ENCODE data around the gene COASY. TPM values are rescaled to one million over a fixed set of nuclear protein-coding genes. Genes with fewer than 3 reads are reported as not detected.
A peak's percentile ranks its signal among the peaks of the same experiment; 100 is the strongest.

Gene COASY
- total RNA-seq, result 10 to 100 TPM; 32.5 to 68.6 (median 66.5) TPM
- polyA plus RNA-seq, result 100 to 1,000 TPM in 1 of 3 donors, 10 to 100 TPM in 2; 50.0 to 104 (median 80.6) TPM
- long read RNA-seq, donor 1, partial matches to known transcripts, result 0 of 6 reads
- long read RNA-seq, donor 1, other reads (novel, unspliced or antisense), result 0 of 6 reads
- long read RNA-seq, donor 2, transcript COASY-201 (9 exons, 2,458 nt), result major isoform, 5 of 8 reads
- long read RNA-seq, donor 2, partial matches to known transcripts, result 0 of 8 reads
- long read RNA-seq, donor 2, other reads (novel, unspliced or antisense), result 0 of 8 reads

GRCh38 chr17:42561897-42562387, at the start of gene COASY:
Gene COASY, plus strand, starts transcription at chr17:42562148. Its CDS starts 475 bp downstream, at chr17:42562623.
- no peaks in the 10 kb centered on the region for H3K27me3 ChIP-seq (replicated peaks in 1 of 7)
- H3K4me3 ChIP-seq, result peak within 1 kb of the TSS; percentile 83 to 99 (median 90)
- intact Hi-C loops (cut with DNase I; ENCODE audit: low total_unique reads), result no loop called here
- no peaks in the 10 kb centered on the region for H3K9me3 ChIP-seq
- peak in 2 of 11 experiments; percentile 39 for TF ChIP-seq CTCF (IDR thresholded peaks at IDR 0.05 in 8 of 11, conservative IDR thresholded peaks at IDR 0.05 in 3 of 11)
- no peak for TF ChIP-seq POLR2A (IDR thresholded peaks at IDR 0.05)
- TF ChIP-seq POLR2AphosphoS5 (IDR thresholded peaks at IDR 0.05), result peak; percentile 86 to 96 (median 92)
- peaks cover 0 to 34% (median 20%) of the 10 kb centered on the region in 6 donors for H3K36me3 ChIP-seq
- peaks cover 29 to 69% (median 44%) of the 10 kb centered on the region in 6 donors for H3K4me1 ChIP-seq
- peak within 1 kb of the TSS; percentile 9 to 98 (median 86) for H3K27ac ChIP-seq
- DNase-seq, result peak; percentile 95
- WGBS, 5 donors, result 0 to 2% (median 1%) methylated on average over 24 to 26 of the region's 26 CpGs

GRCh38 chr17:42512246-42512645, 49.7 kb upstream of the COASY start:
- no peak overlapping the region for H3K4me3 ChIP-seq
- peak overlapping the region in 7 of 8 donors; percentile 34 to 60 (median 44) for H3K27ac ChIP-seq
- H3K4me1 ChIP-seq, result peaks cover 2 to 43% (median 23%) of the 10 kb centered on the region in 6 donors
- intact Hi-C loops (cut with DNase I; ENCODE audit: low total_unique reads), result loop anchor here (10.0 kb wide), 1 partner anchor 47 kb away; no protein-coding TSS in a partner anchor
- DNase-seq, result no peak
- H3K9me3 ChIP-seq, result no peaks in the 10 kb centered on the region
- no peak for TF ChIP-seq CTCF (IDR thresholded peaks at IDR 0.05 in 8 of 11, conservative IDR thresholded peaks at IDR 0.05 in 3 of 11)
- TF ChIP-seq POLR2A (IDR thresholded peaks at IDR 0.05), result no peak
- no peak for TF ChIP-seq POLR2AphosphoS5 (IDR thresholded peaks at IDR 0.05)
- H3K27me3 ChIP-seq (replicated peaks in 1 of 7), result no peaks in the 10 kb centered on the region
- WGBS, 5 donors, result 74 to 90% (median 79%) methylated on average over 9 of the region's 9 CpGs
- H3K36me3 ChIP-seq, result peaks cover 0 to 96% (median 39%) of the 10 kb centered on the region in 6 donors

GRCh38 chr17:42512733-42513251, 49.2 kb upstream of the COASY start:
- no peak overlapping the region for H3K4me3 ChIP-seq
- H3K27ac ChIP-seq, result peak overlapping the region in 7 of 8 donors; percentile 34 to 60 (median 44)
- peaks cover 0 to 92% (median 36%) of the 10 kb centered on the region in 6 donors for H3K36me3 ChIP-seq
- no peak for TF ChIP-seq CTCF (IDR thresholded peaks at IDR 0.05 in 8 of 11, conservative IDR thresholded peaks at IDR 0.05 in 3 of 11)
- TF ChIP-seq POLR2A (IDR thresholded peaks at IDR 0.05), result no peak
- no peak for TF ChIP-seq POLR2AphosphoS5 (IDR thresholded peaks at IDR 0.05)
- no peaks in the 10 kb centered on the region for H3K9me3 ChIP-seq
- whole genome bisulfite sequencing, 5 donors, result 43 to 69% (median 63%) methylated on average over 6 of the region's 6 CpGs
- intact Hi-C loops (cut with DNase I; ENCODE audit: low total_unique reads), result loop anchor here (10.0 kb wide), 1 partner anchor 48 kb away; no protein-coding TSS in a partner anchor
- peaks cover 7 to 48% (median 28%) of the 10 kb centered on the region in 6 donors for H3K4me1 ChIP-seq
- no peaks in the 10 kb centered on the region for H3K27me3 ChIP-seq (replicated peaks in 1 of 7)
- DNase-seq, result no peak

DNA sequence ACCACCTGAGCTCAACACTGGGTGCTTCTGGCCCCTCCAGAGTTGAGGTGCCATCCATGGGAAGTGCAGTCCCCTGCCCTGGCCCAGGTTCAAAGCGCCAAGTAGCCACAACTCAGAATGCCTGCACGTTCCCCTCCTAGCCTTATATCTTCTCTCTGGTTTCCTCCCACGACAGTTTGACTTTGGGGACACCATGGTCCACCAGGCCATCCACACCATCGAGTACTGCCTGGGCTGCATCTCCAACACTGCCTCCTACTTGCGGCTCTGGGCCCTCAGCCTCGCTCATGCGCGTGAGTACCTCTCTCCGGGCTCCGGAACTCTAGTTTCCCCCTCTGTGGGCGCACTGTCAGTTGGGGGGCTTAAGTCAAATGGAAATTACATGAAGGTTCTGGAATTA, 48.3 kb upstream of the COASY start:
- no peak for DNase-seq
- 93 to 97% (median 93%) methylated on average over 11 of the region's 11 CpGs for WGBS, 5 donors
- no peaks in the 10 kb centered on the region for H3K27me3 ChIP-seq (replicated peaks in 1 of 7)
- no peak overlapping the region for H3K4me3 ChIP-seq
- peak overlapping the region in 3 of 8 donors; percentile 44 to 59 (median 47) for H3K27ac ChIP-seq
- H3K4me1 ChIP-seq, result peaks cover 11 to 54% (median 37%) of the 10 kb centered on the region in 6 donors
- H3K36me3 ChIP-seq, result peaks cover 0 to 83% (median 30%) of the 10 kb centered on the region in 6 donors
- intact Hi-C loops (cut with DNase I; ENCODE audit: low total_unique reads), result loop anchor here (10.0 kb wide), 1 partner anchor 49 kb away; no protein-coding TSS in a partner anchor
- no peaks in the 10 kb centered on the region for H3K9me3 ChIP-seq
- TF ChIP-seq CTCF (IDR thresholded peaks at IDR 0.05 in 8 of 11, conservative IDR thresholded peaks at IDR 0.05 in 3 of 11) (no peak), POLR2AphosphoS5 (IDR thresholded peaks at IDR 0.05) (peak in 1 of 3 donors; percentile 20), POLR2A (IDR thresholded peaks at IDR 0.05) (no peak)

All from spleen (tissue), 13 donors.